Measurements from ENCODE around the gene TMEM270.
"Not testable (repeated sequence)": the region's sequence is repeated elsewhere in the genome, so short reads cannot be mapped to it uniquely, and the experiment has no call there.

The TMEM270 gene

DNA sequence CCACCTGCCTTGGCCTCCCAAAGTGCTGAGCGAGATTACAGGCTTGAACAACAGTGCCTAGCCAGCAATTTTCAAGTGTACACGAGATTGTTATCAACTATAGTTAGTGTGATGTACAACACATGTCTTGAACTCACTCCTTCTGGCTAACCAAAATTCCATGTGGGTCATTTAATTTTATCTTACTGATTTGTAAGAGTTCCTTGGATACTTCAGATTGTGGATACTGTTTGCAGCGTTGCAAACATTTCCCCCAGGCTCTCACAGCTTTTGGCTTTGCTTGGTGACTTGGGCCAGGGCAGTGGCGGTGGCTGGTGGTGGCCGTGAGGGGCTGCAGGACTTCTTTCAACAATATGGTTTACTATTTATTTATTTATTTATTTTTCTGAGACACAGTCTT, 8.5 kb upstream of the TMEM270 start:
- in situ Hi-C loops (cut with MboI; ENCODE audit: low sequenced_read_pairs) = no loop called here

DNA sequence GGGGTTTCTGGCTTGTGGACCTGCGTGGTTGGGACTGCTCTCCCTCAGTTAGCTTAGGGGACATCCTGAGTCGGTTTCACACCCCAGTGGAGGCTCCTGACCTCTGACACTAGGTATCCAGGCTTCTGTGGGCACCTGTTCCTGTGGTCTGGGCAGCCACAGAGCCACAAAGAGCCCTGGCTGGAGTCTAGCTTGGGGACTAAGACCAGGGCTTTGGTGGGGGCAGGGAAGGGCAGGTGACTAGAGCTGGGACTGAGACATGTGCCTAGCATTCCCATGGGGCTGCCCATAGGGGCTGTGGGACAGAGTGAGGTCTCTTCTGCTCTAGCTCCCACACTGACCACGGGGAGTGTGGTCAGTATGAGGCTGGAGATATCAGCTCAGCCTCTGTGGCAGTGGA, 4.0 kb upstream of the TMEM270 start:
- in situ Hi-C loops (cut with MboI; ENCODE audit: low sequenced_read_pairs) = no loop called here

DNA sequence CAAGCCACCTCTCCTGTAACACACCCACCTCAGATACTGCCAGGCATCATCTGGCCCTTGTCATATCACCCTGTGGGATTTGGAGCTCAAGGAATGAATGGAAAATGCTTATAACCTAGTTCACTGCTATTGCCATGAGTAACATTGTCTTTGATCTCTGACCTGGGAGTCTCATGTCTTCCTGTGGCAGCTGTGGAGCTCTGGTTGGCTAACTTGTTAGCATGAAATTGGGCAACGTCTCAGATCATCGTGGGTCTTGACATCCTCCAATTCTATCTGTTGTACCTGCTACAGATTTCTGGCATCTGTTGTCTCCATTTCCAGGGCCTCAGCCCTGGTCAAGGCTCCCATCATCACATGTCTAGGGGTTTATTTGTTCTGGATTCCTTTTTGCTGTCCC, 2.2 kb upstream of the TMEM270 start:
- in situ Hi-C loops (cut with MboI; ENCODE audit: low sequenced_read_pairs) = no loop called here

DNA sequence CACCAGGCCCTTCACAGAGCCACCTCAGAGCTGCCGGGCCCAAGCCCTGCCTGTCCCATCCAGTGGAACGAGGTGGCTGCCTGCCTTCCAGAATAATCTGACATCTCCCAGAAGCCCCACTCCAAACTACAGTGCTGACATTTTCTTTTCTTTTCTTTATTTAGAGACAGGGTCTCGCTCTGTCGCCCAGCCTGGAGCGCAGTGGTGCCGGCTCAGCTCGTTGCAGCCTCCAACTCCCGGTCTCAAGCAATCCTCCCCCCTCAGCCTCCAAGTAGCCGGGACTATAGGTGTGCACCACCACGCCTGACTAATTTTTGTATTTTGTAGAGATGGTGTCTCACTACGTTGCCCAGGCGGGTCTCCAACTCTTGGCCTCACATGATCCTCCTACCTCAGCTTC, 346 bp downstream of the TMEM270 start:
- in situ Hi-C loops (cut with MboI; ENCODE audit: low sequenced_read_pairs) = loop anchor here (10.0 kb wide), 1 partner anchor 163 kb away; the partner anchor contains the start of gene ELN

DNA sequence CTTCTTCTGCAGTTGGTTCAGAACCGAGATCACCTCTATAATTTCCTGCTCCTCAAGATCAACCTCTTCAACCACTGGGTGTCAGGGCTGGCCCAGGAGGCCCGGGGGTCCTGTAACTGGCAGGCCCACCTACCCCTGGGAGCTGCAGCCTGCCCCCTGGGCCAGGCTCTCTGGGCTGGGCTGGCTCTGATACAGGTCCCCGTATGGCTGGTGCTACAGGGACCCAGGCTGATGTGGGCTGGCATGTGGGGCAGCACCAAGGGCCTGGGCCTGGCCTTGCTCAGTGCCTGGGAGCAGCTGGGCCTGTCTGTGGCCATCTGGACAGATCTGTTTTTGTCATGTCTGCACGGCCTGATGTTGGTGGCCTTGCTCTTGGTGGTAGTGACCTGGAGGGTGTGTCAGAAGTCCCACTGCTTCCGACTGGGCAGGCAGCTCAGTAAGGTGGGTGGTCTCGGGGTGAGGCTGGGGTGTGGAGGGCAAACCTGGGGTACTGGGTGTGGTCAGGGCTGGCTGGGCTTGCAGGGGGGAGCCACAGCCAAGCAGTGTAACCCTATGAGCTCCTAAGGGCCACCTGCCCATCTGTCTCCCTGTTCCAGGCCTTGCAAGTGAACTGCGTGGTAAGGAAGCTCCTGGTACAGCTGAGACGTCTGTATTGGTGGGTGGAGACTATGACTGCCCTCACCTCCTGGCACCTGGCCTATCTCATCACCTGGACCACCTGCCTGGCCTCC, 4.2 kb downstream of the TMEM270 start:
- in situ Hi-C loops (cut with MboI; ENCODE audit: low sequenced_read_pairs) = loop anchor here (10.0 kb wide), 1 partner anchor 160 kb away; the partner anchor contains the start of gene ELN

DNA sequence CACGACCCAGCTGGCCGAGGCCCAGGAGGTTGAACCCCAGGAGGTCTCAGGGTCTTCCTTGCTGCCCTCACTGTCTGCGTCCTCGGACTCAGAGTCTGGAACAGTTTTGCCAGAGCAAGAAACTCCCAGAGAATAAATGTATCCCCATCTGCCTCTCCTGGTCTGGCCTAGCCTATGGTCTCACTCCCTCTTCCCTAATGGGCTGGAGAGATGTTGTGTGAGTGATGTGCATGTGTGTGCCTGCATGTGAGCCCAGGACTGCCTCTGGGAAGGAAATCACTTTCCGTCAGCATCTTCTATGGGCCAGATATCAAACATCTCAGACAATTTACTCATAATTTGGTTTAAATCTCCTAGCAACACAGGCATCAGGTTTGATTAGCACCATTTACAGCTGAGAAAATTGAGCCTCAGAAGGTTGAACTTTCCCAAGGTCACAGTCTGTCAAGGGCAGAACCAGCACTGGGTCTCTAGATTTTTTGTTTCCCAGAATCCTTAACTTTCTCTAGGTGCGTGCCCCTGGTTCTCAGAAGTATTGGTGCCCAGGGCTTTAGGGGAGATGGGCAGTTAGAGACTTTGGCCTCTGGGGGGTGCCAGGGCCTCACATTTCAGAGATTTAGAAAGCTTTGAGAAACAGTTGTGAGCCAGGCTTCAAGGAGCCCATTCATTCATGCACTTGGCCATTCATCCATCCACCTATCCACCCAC, 4.9 kb downstream of the TMEM270 start:
- in situ Hi-C loops (cut with MboI; ENCODE audit: low sequenced_read_pairs) = loop anchor here (10.0 kb wide), 1 partner anchor 159 kb away; the partner anchor contains the start of gene ELN

DNA sequence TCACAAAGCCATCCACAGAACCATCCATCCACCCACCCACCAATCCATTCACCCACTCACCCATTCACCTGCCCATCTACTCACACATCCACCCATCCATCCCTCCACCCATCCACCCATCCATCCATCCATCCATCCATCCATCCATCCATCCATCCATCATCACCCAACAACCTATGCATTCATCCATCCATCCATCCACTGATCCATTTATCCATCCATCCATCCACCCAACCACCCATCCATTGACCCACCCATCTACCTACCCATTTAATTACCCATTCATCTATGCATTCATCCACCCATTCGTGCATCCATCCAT, 5.4 kb downstream of the TMEM270 start:
- in situ Hi-C loops (cut with MboI; ENCODE audit: low sequenced_read_pairs) = loop anchor here (10.0 kb wide), 1 partner anchor 158 kb away; the partner anchor contains the start of gene ELN

DNA sequence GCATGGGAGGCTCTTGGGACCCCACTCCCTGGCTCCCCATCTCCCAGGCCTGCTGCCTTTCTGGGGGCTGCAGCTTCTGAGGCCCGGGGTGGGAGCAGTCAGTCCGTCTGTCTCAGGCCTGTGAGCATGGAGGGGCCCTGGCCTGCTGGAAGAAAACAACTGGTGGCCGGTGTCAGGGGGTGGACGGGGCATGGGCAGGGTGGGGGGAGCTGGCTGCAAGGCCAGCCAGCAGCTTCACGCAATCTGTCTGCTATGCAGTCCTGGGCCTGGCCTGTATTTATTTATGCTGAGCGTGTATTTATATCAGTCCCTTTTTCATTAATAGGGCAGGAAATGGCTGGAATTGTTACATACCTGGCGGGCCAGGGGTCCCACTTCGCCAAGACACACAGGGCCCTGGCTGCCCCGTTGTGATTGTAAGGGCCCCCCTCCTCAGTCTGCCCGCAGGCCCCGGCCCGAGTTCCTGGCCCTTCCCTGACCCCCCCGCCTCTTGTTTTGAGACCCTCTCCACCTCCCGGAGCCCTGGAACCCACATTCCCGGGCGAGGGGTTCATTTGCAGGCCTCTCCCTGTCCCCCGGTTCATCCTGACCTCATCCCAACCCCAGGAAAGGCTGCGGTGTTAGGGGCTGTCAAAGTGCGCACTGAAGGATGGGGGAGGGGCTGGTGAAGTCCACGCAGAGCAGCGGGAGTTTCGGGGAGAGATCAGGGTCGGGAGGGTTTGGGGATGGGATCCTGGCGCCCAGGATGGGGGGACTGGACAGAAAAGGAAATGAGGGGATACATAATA, 8.2 kb downstream of the TMEM270 start:
- in situ Hi-C loops (cut with MboI; ENCODE audit: low sequenced_read_pairs) = loop anchor here (10.0 kb wide), 1 partner anchor 156 kb away; the partner anchor contains the start of gene ELN

DNA sequence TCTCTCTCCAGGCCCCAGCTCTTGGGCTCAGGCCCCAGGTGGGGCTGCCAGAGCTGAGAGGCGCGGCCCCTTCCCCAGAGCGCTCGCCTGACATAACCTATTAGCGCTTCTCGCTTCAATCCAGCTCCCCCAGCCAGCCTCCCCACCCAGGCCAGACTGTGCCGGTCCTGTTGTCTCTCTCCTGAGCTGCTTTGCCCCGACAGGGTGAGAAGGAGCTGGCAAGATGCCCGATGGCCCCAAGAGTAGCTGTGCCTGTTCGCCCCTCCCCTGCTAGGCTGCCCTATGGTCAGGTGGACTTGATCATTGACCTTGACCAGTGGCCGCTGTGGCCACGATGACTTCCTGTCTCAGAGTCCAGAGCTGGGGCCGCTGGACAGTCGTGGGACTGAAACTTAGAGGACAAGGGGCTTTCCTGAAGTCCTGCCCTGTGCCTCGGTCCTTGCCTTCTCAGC, 9.1 kb downstream of the TMEM270 start:
- in situ Hi-C loops (cut with MboI; ENCODE audit: low sequenced_read_pairs) = no loop called here

GRCh38 chr7:73871163-73872011, 10.4 kb downstream of the TMEM270 start:
- in situ Hi-C loops (cut with MboI; ENCODE audit: low sequenced_read_pairs) = no loop called here

DNA sequence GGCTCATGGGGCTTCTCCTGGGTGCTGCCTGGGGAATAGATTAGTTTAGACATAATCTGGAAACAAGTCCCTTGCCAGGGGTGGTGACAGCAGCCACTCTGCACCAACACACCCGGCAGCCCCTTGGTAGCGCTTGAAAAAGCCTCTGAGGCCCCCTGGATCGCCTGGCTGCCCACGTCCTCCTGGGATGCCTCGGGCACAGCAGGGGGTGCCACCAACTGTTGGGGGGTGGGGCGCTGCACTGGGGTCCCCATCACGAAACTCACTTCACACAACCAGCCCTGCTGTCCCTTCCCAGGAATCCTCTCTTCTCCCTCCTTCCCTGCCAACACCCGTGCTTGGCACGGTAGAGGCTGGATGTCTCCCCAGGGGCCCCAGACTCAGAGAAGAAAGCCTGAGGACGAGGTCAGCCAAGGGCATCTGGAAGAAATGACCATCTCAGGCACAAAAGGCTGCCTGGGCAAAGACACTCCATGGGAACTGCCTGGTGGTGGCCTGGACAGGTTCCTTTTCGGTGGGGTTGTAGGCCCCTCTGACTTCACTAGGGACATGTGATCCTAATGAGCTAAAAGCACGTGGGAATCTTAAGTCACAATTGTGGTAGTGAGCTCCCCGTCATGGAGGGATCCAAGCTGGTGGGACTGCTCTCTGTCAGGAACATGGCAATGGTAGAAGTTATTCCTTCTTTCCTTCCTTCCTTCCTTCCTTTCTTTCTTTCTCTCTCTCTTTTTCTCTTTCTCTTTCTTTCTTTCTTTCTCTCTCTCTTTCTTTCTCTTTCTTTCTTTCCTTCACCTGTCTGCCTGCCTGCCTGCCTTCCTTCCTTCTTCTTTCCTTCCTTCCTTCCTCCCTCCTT, 11.3 kb downstream of the TMEM270 start:
- in situ Hi-C loops (cut with MboI; ENCODE audit: low sequenced_read_pairs) = no loop called here

DNA sequence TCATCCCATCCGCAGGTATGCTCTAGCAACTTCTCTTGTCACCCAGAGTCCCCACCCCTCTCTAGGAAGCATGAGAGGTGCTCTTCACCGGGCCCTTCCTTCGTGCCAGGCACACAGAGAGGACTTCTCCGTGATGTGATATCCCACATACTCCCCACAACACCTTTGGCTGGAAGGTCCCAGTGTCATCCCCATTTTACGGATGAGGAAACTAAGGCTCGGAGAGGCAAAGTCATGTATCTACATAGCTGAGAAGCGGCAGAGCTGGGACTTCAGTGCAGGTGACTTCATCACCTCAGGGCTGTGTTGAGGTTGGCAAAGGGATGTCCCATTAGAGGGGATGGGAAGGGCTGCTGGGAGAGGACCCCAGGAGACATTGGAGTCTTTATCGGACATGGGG, 15.4 kb downstream of the TMEM270 start:
- in situ Hi-C loops (cut with MboI; ENCODE audit: low sequenced_read_pairs) = no loop called here

DNA sequence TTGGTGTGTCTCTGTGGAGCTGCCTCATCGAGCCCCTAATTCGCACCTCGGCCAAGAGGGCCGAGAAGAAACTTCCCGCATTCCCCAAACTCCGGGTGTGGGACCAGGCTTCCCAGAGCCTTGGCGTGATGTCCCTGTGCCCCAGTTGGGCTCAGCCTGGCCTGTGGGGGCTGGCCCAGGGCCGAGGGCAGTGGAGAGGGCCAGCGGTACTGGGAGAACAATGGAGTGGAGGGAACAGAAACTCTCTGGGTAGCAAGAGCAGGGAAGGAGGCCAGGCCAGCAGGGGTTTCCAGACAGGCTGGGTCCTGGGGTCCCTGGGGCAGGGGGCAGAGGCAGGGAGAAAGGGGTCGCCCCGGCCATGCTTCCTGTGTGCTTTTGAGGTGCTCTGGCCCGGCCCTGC, 16.0 kb downstream of the TMEM270 start:
- in situ Hi-C loops (cut with MboI; ENCODE audit: low sequenced_read_pairs) = no loop called here

- in situ Hi-C loops (cut with MboI; ENCODE audit: low sequenced_read_pairs) = no loop called here
Observed at GRCh38 chr7:73879977-73880681, 19.2 kb downstream of the TMEM270 start.

GRCh38 chr7:73880755-73881328, 19.9 kb downstream of the TMEM270 start:
- in situ Hi-C loops (cut with MboI; ENCODE audit: low sequenced_read_pairs) = no loop called here

GRCh38 chr7:73881352-73882046, 20.5 kb downstream of the TMEM270 start:
- in situ Hi-C loops (cut with MboI; ENCODE audit: low sequenced_read_pairs) = no loop called here

DNA sequence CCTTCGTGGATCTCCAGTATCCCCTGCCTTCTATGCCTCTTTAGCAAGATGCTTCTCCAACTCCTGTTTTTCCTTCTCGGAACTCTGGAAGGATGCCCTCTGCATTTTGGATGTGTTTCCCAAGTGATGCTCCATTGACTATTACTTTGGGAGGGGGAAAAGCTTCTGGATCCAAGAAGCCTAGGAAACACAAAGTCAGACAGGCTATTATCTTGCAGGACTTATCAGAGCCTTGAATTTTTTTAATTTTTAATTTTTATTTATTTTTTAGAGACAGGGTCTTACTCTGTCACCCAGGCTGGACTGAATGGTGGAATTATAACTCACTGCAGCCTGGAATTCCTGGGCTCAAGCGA, 21.1 kb downstream of the TMEM270 start:
- in situ Hi-C loops (cut with MboI; ENCODE audit: low sequenced_read_pairs) = no loop called here

GRCh38 chr7:73884867-73885422, 24.0 kb downstream of the TMEM270 start:
- in situ Hi-C loops (cut with MboI; ENCODE audit: low sequenced_read_pairs) = not testable (repeated sequence)
